Thyroid gland (tissue), 4 donors: Measurements from ENCODE around the gene RRP1B. TPM values are rescaled to one million over a fixed set of nuclear protein-coding genes. Genes with fewer than 3 reads are reported as not detected.
A peak's percentile ranks its signal among the peaks of the same experiment; 100 is the strongest.

ENCODE experiments used
- DNase-seq, 2 donors: peaks; one replicate each; pipeline ENCODE4 v3.0.0-alpha.2; 2019
- H3K27ac ChIP-seq, 3 donors: fragments of 200-600 bp; sonication (generic); 1 replicate in 2 of 3; 2 replicates in 1 of 3; pipeline ENCODE4 v1.5.1; 2016 to 2019; ENCODE audit warnings: mild to moderate bottlenecking in 1 of 3, moderate library complexity in 1 of 3
- H3K27me3 ChIP-seq: fragments of 200-600 bp; sonication (generic); one replicate; pipeline ENCODE4 v1.5.1; 2019
- H3K36me3 ChIP-seq, 2 donors: fragments of 200-600 bp; sonication (generic); one replicate each; pipeline ENCODE4 v1.5.1; 2016 to 2019
- H3K4me1 ChIP-seq, 2 donors: fragments of 200-600 bp; sonication (generic); one replicate each; pipeline ENCODE4 v1.5.1; 2017 to 2019
- H3K4me3 ChIP-seq, 3 donors: fragments of 200-600 bp; sonication (generic); replicated peaks in 1 of 3; 1 replicate in 2 of 3; 2 replicates in 1 of 3; pipeline ENCODE4 v1.5.1; 2016; ENCODE audit warnings: mild to moderate bottlenecking in 1 of 3
- H3K9me3 ChIP-seq: fragments of 200-600 bp; sonication (generic); one replicate; pipeline ENCODE4 v1.5.1; 2017
- POLR2A ChIP-seq, 2 donors: fragments of 450-650 bp; IDR thresholded peaks; one replicate each; pipeline ENCODE4 v1.6.1; 2017; ENCODE audit warnings: antibody characterized with exemption in 2 of 2, mild to moderate bottlenecking in 2 of 2, moderate library complexity in 1 of 2
- WGBS, 2 donors: methylation state at CpG; one replicate each; pipeline ENCODE4 v1.1.5; 2017; 5-methylcytosine and 5-hydroxymethylcytosine counted together
- intact Hi-C: fragments of 100-400 bp; cut with DNase I; formaldehyde crosslinking; loops from one replicate; pipeline ENCODE4 v1.15.1; 2023
- total RNA-seq, 4 donors: library from RNA; depleted of rRNA; stranded (reverse); fragments of >200 nt; gene quantifications; one replicate each; pipeline ENCODE4 v1.2.3, GENCODE V29; 2016
- TF ChIP-seq, protein P1 (sequence below), 6 experiments: fragments of 200-600 bp in 3 of 6; fragments of 450-650 bp in 3 of 6; sonication (generic) in 3 of 6; IDR thresholded peaks; one replicate each; pipeline ENCODE4 v1.5.1; 2016 to 2019; ENCODE audit warnings: antibody characterized with exemption in 6 of 6, mild to moderate bottlenecking in 2 of 6, inconsistent platforms in 1 of 6, moderate library complexity in 1 of 6

RRP1B gene
- total RNA-seq, 4 donors from 2014 or later: 19.7 to 22.8 (median 20.5) TPM

DNA sequence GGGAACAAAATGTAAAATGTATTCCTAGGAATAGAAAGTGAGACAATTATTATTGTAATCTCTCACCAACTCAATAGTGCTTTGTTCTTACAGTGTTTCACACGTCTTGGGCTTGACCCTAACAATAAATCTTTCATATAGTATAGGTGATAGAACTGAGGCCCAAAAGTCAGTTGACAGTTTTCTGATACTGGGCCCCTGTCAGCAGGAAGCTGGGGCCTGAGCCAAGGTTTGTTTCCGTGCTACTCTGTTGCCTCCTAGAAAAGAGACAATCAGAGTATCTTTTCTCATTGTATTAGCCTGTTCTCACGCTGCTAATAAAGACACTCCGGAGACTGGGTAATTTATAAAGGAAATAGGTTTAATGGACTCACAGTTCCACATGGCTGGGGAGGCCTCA, 5.0 kb downstream of the RRP1B start:
- Histone ChIP-seq H3K27me3 (no peaks in the 10 kb centered on the region), H3K4me3 (no peak overlapping the region), H3K36me3 (peaks cover 0 to 5% of the 10 kb centered on the region in 2 donors), H3K4me1 (peaks cover 7 to 12% of the 10 kb centered on the region in 2 donors), H3K9me3 (no peaks in the 10 kb centered on the region), H3K27ac (no peak overlapping the region)
- intact Hi-C loops: loop anchor here (5.0 kb wide), 2 partner anchors 38 to 53 kb away; partner anchors contain the start of gene PDXK
- TF ChIP-seq, protein P1, sequence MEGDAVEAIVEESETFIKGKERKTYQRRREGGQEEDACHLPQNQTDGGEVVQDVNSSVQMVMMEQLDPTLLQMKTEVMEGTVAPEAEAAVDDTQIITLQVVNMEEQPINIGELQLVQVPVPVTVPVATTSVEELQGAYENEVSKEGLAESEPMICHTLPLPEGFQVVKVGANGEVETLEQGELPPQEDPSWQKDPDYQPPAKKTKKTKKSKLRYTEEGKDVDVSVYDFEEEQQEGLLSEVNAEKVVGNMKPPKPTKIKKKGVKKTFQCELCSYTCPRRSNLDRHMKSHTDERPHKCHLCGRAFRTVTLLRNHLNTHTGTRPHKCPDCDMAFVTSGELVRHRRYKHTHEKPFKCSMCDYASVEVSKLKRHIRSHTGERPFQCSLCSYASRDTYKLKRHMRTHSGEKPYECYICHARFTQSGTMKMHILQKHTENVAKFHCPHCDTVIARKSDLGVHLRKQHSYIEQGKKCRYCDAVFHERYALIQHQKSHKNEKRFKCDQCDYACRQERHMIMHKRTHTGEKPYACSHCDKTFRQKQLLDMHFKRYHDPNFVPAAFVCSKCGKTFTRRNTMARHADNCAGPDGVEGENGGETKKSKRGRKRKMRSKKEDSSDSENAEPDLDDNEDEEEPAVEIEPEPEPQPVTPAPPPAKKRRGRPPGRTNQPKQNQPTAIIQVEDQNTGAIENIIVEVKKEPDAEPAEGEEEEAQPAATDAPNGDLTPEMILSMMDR (IDR thresholded peaks at IDR 0.05): no peak
- TF ChIP-seq POLR2A (IDR thresholded peaks at IDR 0.05): no peak
- no peak for DNase-seq
- WGBS, 2 donors: 50 to 70% methylated on average over 4 of the region's 4 CpGs

DNA sequence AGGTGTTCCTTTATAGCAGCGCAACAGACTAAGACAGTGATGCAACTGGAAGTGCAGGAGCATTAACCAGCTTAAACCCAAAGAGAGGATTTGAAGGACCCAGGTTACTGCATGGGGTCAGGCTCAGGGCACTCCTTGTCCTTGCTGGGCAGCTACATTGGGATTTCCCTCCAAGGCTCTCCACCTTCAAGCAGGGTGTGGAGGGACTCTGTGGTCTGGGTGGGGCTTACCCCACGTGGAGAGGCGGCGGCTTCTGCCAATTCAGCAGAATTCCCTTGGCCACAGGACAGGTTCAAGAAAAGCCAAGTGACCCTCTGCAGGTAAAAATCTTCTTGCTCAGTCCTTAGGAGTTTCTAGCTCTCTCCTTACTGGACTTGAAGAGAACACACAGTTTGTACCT, 6.5 kb downstream of the RRP1B start:
- Histone ChIP-seq H3K27me3 (no peaks in the 10 kb centered on the region), H3K27ac (no peak overlapping the region), H3K4me3 (no peak overlapping the region), H3K36me3 (peaks cover 0 to 10% of the 10 kb centered on the region in 2 donors), H3K4me1 (peaks cover 0 to 4% of the 10 kb centered on the region in 2 donors), H3K9me3 (no peaks in the 10 kb centered on the region)
- TF ChIP-seq, protein P1 (IDR thresholded peaks at IDR 0.05): no peak
- no peak for TF ChIP-seq POLR2A (IDR thresholded peaks at IDR 0.05)
- WGBS, 2 donors: 95% methylated on average over 4 of the region's 4 CpGs; no CpG with 5 or more reads in 1 of the 2 donors
- intact Hi-C loops: no loop called here
- no peak for DNase-seq

DNA sequence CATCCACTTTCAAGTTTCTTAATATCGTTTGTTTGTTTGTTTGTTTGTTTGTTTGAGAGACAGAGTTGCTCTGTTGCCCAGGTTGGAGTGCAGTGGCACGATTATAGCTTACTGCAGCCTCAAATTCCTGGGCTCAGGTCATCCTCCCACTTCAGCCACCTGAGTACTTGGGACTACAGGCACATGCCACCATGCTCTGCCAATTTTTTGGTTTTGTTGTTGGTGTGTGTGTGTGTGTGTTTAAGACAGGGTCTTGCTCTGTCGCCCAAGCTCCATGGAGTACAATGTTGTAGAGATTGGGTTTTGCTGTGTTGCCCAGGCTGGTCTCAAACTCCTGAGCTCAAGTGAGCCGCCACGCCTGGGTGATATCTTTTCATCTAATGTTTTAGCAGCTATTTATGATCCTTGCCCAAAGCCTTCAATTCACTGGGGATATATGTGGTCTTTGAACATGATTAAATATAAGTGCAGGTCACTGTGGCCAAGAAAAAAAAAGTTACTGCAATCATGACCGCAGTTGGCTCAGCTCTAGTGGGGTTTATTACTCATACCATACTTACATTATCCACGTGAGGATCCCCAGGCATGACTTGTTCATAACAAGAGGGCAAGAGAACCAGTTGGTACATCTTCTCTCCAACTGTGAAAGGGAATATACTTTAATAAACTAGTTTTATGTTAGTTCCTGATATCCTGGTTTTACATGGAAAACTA, 8.0 kb downstream of the RRP1B start:
- Histone ChIP-seq H3K36me3 (peaks cover 0 to 10% of the 10 kb centered on the region in 2 donors), H3K4me3 (no peak overlapping the region), H3K27me3 (no peaks in the 10 kb centered on the region), H3K27ac (no peak overlapping the region), H3K4me1 (no peaks in the 10 kb centered on the region), H3K9me3 (no peaks in the 10 kb centered on the region)
- WGBS, 2 donors: 82% methylated on average over 7 of the region's 7 CpGs
- TF ChIP-seq, protein P1 (IDR thresholded peaks at IDR 0.05): no peak
- TF ChIP-seq POLR2A (IDR thresholded peaks at IDR 0.05): no peak
- intact Hi-C loops: no loop called here
- DNase-seq: peak; percentile 52 to 63

DNA sequence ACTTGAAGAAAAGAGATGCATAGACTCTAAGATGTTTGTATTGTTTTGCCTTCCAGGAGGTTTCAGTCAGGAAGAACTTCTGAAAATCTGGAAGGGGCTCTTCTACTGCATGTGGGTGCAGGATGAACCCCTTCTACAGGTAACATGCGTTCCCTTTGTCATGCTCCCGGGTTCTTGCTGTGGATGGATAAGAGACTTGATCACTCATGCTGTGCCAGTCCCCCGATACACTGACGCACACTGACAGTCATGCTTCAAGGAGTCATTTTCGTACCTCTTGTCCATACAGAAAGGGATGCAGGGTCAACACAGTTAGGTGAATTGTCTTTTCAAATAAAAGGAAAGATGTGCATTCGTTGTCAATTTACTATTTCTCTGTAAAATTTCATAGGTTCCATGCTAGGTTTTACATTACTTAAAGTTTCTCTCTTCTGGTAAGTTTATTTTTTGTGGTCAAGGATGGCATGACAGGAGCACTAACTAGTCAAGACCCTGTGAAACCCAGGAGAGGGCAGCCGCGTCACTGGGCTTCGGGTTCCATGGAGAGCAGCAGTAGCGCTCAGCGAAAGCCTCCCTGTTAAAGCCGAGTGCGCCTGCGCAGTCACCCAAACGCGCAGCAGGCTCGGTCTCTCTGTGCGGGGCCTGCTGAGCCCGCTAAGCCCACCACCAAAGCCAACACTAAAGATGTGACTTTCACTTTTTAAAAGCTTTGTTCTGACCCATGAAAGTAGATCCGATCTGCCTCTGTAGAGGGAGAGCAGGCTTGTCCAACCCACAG, 10.7 kb downstream of the RRP1B start:
- DNase-seq: no peak
- intact Hi-C loops: no loop called here
- no peaks in the 10 kb centered on the region for H3K9me3 ChIP-seq
- no peaks in the 10 kb centered on the region for H3K4me1 ChIP-seq
- no peaks in the 10 kb centered on the region for H3K27me3 ChIP-seq
- no peak overlapping the region for H3K4me3 ChIP-seq
- H3K27ac ChIP-seq: no peak overlapping the region
- peaks cover 5% of the 10 kb centered on the region in 2 donors for H3K36me3 ChIP-seq
- TF ChIP-seq, protein P1 (IDR thresholded peaks at IDR 0.05): no peak
- no peak for TF ChIP-seq POLR2A (IDR thresholded peaks at IDR 0.05)
- WGBS, 2 donors: 89 to 93% methylated on average over 20 of the region's 20 CpGs

DNA sequence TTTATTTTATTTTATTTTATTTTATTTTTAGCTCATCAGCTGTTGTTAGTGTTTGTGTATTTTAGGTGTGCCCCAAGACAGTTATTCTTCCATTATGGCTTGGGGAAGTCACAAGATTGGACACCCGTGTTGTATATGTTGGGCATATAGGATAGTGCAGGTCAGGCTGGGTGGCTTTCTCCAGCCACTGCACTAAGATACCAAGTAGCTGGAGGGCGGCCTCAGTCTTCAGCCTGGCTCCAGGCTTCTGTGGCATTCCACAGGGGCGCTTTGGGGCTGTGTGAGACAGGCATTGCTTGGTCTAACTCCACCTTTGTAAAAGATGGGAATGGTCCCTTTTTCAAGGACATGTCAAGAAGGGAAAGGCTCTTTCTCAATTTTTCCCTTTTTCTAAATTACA, 16.5 kb downstream of the RRP1B start:
- Histone ChIP-seq H3K27me3 (no peaks in the 10 kb centered on the region), H3K4me1 (no peaks in the 10 kb centered on the region), H3K4me3 (no peak overlapping the region), H3K27ac (no peak overlapping the region), H3K36me3 (peaks cover 20 to 30% of the 10 kb centered on the region in 2 donors), H3K9me3 (no peaks in the 10 kb centered on the region)
- 97% methylated on average over 3 of the region's 3 CpGs for WGBS, 2 donors
- no peak for DNase-seq
- intact Hi-C loops: no loop called here
- TF ChIP-seq POLR2A (IDR thresholded peaks at IDR 0.05): no peak
- TF ChIP-seq, protein P1 (IDR thresholded peaks at IDR 0.05): no peak
